Transverse colon (tissue), 4 donors: ENCODE data around the gene SUN2. TPM values are rescaled to one million over a fixed set of nuclear protein-coding genes. Genes with fewer than 3 reads are reported as not detected.
A peak's percentile ranks its signal among the peaks of the same experiment; 100 is the strongest.

Source experiments
- DNase-seq: peaks from one replicate; pipeline ENCODE4 v3.0.0-alpha.2; 2019
- H3K27ac ChIP-seq, 4 donors: fragments of 200-600 bp; sonication (generic); 2 replicates each; pipeline ENCODE4 v1.5.1; 2016 to 2018; ENCODE audit warnings: inconsistent platforms in 4 of 4
- H3K27me3 ChIP-seq: fragments of 200-600 bp; sonication (generic); 2 replicates; pipeline ENCODE4 v1.5.1; 2017; ENCODE audit warnings: inconsistent platforms
- H3K36me3 ChIP-seq, 4 donors: fragments of 200-600 bp; sonication (generic); 2 replicates each; pipeline ENCODE4 v1.5.1; 2017 to 2019; ENCODE audit warnings: inconsistent platforms in 4 of 4
- H3K4me1 ChIP-seq, 4 donors: fragments of 200-600 bp; sonication (generic); 2 replicates each; pipeline ENCODE4 v1.5.1; 2017 to 2020; ENCODE audit warnings: inconsistent platforms in 4 of 4
- H3K4me3 ChIP-seq, 4 donors: fragments of 200-600 bp; sonication (generic); 1 replicate in 1 of 4; 2 replicates in 3 of 4; pipeline versions ENCODE4 v1.5.1 to v1.6.1; 2017 to 2019; ENCODE audit warnings: inconsistent platforms in 4 of 4
- H3K9me3 ChIP-seq, 2 donors: fragments of 200-600 bp; sonication (generic); 2 replicates each; pipeline ENCODE4 v1.5.1; 2017 to 2019; ENCODE audit warnings: inconsistent platforms in 2 of 2
- CTCF ChIP-seq, 5 experiments: fragments of 200-600 bp in 3 of 5; fragments of 450-650 bp in 2 of 5; sonication (generic) in 3 of 5; IDR thresholded peaks; 1 replicate in 2 of 5; 2 replicates in 3 of 5; pipeline ENCODE4 v1.5.1; 2016 to 2017; ENCODE audit warnings: antibody characterized with exemption in 5 of 5, inconsistent platforms in 3 of 5, mild to moderate bottlenecking in 2 of 5, moderate library complexity in 1 of 5
- EP300 ChIP-seq: sonication (generic); formaldehyde crosslinking; IDR thresholded peaks from one replicate; pipeline ENCODE4 v1.6.1; 2017; ENCODE audit warnings: antibody characterized with exemption, low read depth
- POLR2A ChIP-seq: fragments of 450-650 bp; IDR thresholded peaks from one replicate; pipeline ENCODE4 v1.6.1; 2016; ENCODE audit warnings: antibody characterized with exemption, mild to moderate bottlenecking, moderate library complexity
- POLR2AphosphoS5 ChIP-seq, 3 donors: sonication (generic); formaldehyde crosslinking; IDR thresholded peaks; one replicate each; pipeline ENCODE4 v1.6.1; 2016; ENCODE audit warnings: antibody characterized with exemption in 3 of 3
- WGBS, 2 donors: methylation state at CpG; one replicate each; pipeline ENCODE4 v1.1.5; 2018; ENCODE audit warnings: low coverage in 1 of 2; 5-methylcytosine and 5-hydroxymethylcytosine counted together
- in situ Hi-C, 4 donors: fragments of 200-750 bp; cut with MboI; loops; one replicate each; pipeline versions ENCODE4 v1.15.0 to v1.15.1; 2017; ENCODE audit warnings: low sequenced_read_pairs in 3 of 4, low pct_ligation_motif_present in 1 of 4, low pct_unique_long_range_greater_than_20kb in 1 of 4
- intact Hi-C: fragments of 100-400 bp; cut with DNase I; formaldehyde crosslinking; loops from one replicate; pipeline ENCODE4 v1.15.1; 2023; ENCODE audit warnings: low total_unique reads
- total RNA-seq, 4 donors: library from RNA; depleted of rRNA; stranded (reverse); fragments of >200 nt; gene quantifications; one replicate each; pipeline ENCODE4 v1.1.0, GENCODE V29; 2016

Gene SUN2
- total RNA-seq, 4 donors from 2014 or later = 168 to 523 (median 216) TPM

GRCh38 chr22:38798496-38798895 lies 42.7 kb upstream of the SUN2 start:
- in situ Hi-C loops = no loop called here

GRCh38 chr22:38796262-38796957 lies 40.6 kb upstream of the SUN2 start:
- no peaks in the 10 kb centered on the region for H3K36me3 ChIP-seq
- no peak overlapping the region for H3K27ac ChIP-seq
- 80 to 84% methylated on average over 6 to 12 of the region's 12 CpGs for WGBS, 2 donors
- TF ChIP-seq POLR2AphosphoS5 (IDR thresholded peaks at IDR 0.05) = no peak
- H3K9me3 ChIP-seq = no peaks in the 10 kb centered on the region
- no peaks in the 10 kb centered on the region for H3K27me3 ChIP-seq
- peaks cover 3 to 12% (median 8%) of the 10 kb centered on the region in 4 donors for H3K4me1 ChIP-seq
- DNase-seq = no peak
- H3K4me3 ChIP-seq = no peak overlapping the region
- in situ Hi-C loops = no loop called here
- intact Hi-C loops = loop anchor here (10.0 kb wide), 1 partner anchor 48 kb away; the partner anchor contains the start of gene NPTXR

More at GRCh38 chr22:38798496-38798895, 42.7 kb upstream of the SUN2 start:
- Histone ChIP-seq H3K4me3 (no peak overlapping the region), H3K36me3 (no peaks in the 10 kb centered on the region), H3K4me1 (peaks cover 2 to 7% (median 4%) of the 10 kb centered on the region in 4 donors), H3K27me3 (no peaks in the 10 kb centered on the region), H3K9me3 (no peaks in the 10 kb centered on the region), H3K27ac (no peak overlapping the region)
- TF ChIP-seq POLR2A (no peak), EP300 (no peak), POLR2AphosphoS5 (IDR thresholded peaks at IDR 0.05) (no peak), CTCF (IDR thresholded peaks at IDR 0.05) (no peak)
- 71 to 100% methylated on average over 1 to 5 of the region's 5 CpGs for WGBS, 2 donors
- no peak for DNase-seq
- intact Hi-C loops = loop anchor here (10.0 kb wide), 1 partner anchor 46 kb away; the partner anchor contains the start of gene NPTXR

- peaks cover 3 to 12% (median 8%) of the 10 kb centered on the region in 4 donors for H3K4me1 ChIP-seq
- in situ Hi-C loops (no loop called here), intact Hi-C loops (loop anchor here (10.0 kb wide), 1 partner anchor 49 kb away; the partner anchor contains the start of gene NPTXR)
- H3K36me3 ChIP-seq = no peaks in the 10 kb centered on the region
- no peaks in the 10 kb centered on the region for H3K27me3 ChIP-seq
- TF ChIP-seq POLR2A = no peak
- TF ChIP-seq POLR2AphosphoS5 (IDR thresholded peaks at IDR 0.05) = no peak
- TF ChIP-seq EP300 = no peak
- TF ChIP-seq CTCF (IDR thresholded peaks at IDR 0.05) = no peak
- 67 to 83% methylated on average over 2 to 4 of the region's 4 CpGs for WGBS, 2 donors
- DNase-seq = no peak
- H3K4me3 ChIP-seq = no peak overlapping the region
- H3K27ac ChIP-seq = no peak overlapping the region
- no peaks in the 10 kb centered on the region for H3K9me3 ChIP-seq
Observed at GRCh38 chr22:38795569-38795968, 39.8 kb upstream of the SUN2 start.

- intact Hi-C loops (loop anchor here (10.0 kb wide), 1 partner anchor 51 kb away; the partner anchor contains the start of gene NPTXR), in situ Hi-C loops (no loop called here)
- H3K27me3 ChIP-seq = no peaks in the 10 kb centered on the region
- peak; percentile 48 for TF ChIP-seq POLR2A
- TF ChIP-seq POLR2AphosphoS5 (IDR thresholded peaks at IDR 0.05) = peak in 2 of 3 donors; percentile 21 to 49
- TF ChIP-seq EP300 = no peak
- no peak for TF ChIP-seq CTCF (IDR thresholded peaks at IDR 0.05)
- peak; percentile 95 for DNase-seq
- H3K4me3 ChIP-seq = peak within 1 kb of the TSS; percentile 60 to 88 (median 72)
- peak within 1 kb of the TSS; percentile 72 to 89 (median 82) for H3K27ac ChIP-seq
- WGBS, 2 donors = 0 to 1% methylated on average over 4 to 47 of the region's 47 CpGs
- H3K36me3 ChIP-seq = no peaks in the 10 kb centered on the region
- H3K9me3 ChIP-seq = no peaks in the 10 kb centered on the region
- peaks cover 3 to 15% (median 9%) of the 10 kb centered on the region in 4 donors for H3K4me1 ChIP-seq
Observed at GRCh38 chr22:38793721-38794466, 38.1 kb upstream of the SUN2 start, which contains the start of gene DNAL4. TSS of gene DNAL4 (minus strand) at chr22:38794143. CDS start at chr22:38782731, 11,412 bp downstream.
